Peyer's patch (tissue), 4 donors: ENCODE data around the gene HGFAC.

ENCODE experiments used
- POLR2A ChIP-seq, 2 donors: fragments of 450-650 bp; IDR thresholded peaks; one replicate each; pipeline ENCODE4 v1.5.1; 2017; ENCODE audit warnings: antibody characterized with exemption in 2 of 2, mild to moderate bottlenecking in 2 of 2, moderate library complexity in 2 of 2
- TF ChIP-seq, protein P1 (sequence below), 6 experiments: fragments of 450-650 bp in 4 of 6; fragments of 200-600 bp in 2 of 6; sonication (generic) in 1 of 6; IDR thresholded peaks; one replicate each; pipeline ENCODE4 v1.5.1; 2017 to 2019; ENCODE audit warnings: antibody characterized with exemption in 6 of 6, mild to moderate bottlenecking in 3 of 6, moderate library complexity in 1 of 6

DNA sequence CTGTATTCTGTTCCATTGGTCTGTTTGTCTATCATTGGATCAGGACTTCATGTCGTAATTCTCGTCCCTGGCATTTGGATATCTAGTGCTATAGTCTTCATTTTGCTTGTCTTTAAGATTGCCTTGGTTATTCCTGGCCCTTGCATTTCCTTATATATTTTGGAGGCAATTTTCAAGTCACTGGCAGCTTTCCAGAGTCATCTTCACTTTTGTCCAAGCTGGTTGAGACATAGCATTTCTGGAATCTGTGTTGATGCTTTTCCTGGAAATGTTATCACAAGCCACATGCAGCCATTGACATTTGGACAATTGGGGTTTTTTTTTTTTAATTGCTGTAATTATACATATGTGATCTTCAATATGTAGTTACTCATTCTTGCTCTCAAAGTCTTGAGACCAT lies 45.2 kb upstream of the HGFAC start:
- TF ChIP-seq, protein P1, sequence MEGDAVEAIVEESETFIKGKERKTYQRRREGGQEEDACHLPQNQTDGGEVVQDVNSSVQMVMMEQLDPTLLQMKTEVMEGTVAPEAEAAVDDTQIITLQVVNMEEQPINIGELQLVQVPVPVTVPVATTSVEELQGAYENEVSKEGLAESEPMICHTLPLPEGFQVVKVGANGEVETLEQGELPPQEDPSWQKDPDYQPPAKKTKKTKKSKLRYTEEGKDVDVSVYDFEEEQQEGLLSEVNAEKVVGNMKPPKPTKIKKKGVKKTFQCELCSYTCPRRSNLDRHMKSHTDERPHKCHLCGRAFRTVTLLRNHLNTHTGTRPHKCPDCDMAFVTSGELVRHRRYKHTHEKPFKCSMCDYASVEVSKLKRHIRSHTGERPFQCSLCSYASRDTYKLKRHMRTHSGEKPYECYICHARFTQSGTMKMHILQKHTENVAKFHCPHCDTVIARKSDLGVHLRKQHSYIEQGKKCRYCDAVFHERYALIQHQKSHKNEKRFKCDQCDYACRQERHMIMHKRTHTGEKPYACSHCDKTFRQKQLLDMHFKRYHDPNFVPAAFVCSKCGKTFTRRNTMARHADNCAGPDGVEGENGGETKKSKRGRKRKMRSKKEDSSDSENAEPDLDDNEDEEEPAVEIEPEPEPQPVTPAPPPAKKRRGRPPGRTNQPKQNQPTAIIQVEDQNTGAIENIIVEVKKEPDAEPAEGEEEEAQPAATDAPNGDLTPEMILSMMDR (IDR thresholded peaks at IDR 0.05), result no peak
- no peak for TF ChIP-seq POLR2A (IDR thresholded peaks at IDR 0.05)
